HUDEP-2 (cell line): ENCODE results near the gene TMEM214.
A peak's percentile ranks its signal among the peaks of the same experiment; 100 is the strongest.

Experiments
- DNase-seq, 76 experiments: peaks; one replicate each; lab custom pipeline; 2025; ENCODE audit not compliant: unreplicated experiment in 76 of 76; lab: John Stamatoyannopoulos, UW

Gene TMEM214

DNA sequence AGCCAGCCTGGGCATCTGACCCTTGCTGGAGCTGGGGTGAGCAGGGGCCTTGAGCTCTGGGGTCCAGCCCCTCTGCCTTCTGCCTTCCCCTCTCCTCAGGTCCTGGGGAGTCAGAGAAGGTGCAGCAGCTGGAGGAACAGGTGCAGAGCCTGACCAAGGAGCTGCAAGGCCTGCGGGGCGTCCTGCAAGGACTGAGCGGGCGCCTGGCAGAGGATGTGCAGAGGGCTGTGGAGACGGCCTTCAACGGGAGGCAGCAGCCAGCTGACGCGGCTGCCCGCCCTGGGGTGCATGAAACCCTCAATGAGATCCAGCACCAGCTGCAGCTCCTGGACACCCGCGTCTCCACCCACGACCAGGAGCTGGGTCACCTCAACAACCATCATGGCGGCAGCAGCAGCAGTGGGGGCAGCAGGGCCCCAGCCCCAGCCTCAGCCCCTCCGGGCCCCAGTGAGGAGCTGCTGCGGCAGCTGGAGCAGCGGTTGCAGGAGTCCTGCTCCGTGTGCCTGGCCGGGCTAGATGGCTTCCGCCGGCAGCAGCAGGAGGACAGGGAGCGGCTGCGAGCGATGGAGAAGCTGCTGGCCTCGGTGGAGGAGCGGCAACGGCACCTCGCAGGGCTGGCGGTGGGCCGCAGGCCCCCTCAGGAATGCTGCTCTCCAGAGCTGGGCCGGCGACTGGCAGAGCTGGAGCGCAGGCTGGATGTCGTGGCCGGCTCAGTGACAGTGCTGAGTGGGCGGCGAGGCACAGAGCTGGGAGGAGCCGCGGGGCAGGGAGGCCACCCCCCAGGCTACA lies 49.4 kb downstream of the TMEM214 start:
- peak in 20 of 76 experiments; percentile 12 to 75 (median 34) for DNase-seq

DNA sequence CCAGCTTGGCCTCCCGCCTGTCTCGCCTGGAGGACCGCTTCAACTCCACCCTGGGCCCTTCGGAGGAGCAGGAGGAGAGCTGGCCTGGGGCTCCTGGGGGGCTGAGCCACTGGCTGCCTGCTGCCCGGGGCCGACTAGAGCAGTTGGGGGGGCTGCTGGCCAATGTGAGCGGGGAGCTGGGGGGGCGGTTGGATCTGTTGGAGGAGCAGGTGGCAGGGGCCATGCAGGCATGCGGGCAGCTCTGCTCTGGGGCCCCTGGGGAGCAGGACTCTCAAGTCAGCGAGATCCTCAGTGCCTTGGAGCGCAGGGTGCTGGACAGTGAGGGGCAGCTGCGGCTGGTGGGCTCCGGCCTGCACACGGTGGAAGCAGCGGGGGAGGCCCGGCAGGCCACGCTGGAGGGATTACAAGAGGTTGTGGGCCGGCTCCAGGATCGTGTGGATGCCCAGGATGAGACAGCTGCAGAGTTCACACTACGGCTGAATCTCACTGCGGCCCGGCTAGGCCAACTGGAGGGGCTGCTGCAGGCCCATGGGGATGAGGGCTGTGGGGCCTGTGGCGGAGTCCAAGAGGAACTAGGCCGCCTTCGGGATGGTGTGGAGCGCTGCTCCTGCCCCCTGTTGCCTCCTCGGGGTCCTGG lies 50.1 kb downstream of the TMEM214 start:
- peak in 1 of 76 experiments; percentile 16 for DNase-seq

DNA sequence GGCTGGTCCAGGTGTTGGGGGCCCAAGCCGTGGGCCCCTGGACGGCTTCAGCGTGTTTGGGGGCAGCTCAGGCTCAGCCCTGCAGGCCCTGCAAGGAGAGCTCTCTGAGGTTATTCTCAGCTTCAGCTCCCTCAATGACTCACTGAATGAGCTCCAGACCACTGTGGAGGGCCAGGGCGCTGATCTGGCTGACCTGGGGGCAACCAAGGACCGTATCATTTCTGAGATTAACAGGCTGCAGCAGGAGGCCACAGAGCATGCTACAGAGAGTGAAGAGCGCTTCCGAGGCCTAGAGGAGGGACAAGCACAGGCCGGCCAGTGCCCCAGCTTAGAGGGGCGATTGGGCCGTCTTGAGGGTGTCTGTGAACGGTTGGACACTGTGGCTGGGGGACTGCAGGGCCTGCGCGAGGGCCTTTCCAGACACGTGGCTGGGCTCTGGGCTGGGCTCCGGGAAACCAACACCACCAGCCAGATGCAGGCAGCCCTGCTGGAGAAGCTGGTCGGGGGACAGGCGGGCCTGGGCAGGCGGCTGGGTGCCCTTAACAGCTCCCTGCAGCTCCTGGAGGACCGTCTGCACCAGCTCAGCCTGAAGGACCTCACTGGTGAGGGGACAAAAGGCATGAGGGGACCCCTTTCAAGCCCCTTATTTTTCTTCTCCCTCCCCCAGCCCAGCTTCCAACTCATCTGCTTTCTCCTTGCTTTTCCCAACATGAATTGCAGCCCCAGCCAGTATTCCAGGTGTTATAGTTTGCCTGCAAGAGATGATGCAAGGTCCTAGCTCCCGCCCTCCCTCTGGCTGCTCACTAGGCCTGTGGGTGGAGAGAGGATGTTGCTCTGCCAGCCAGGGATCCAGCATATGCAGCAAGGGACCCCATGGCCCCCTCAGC lies 50.9 kb downstream of the TMEM214 start:
- DNase-seq: no peak

DNA sequence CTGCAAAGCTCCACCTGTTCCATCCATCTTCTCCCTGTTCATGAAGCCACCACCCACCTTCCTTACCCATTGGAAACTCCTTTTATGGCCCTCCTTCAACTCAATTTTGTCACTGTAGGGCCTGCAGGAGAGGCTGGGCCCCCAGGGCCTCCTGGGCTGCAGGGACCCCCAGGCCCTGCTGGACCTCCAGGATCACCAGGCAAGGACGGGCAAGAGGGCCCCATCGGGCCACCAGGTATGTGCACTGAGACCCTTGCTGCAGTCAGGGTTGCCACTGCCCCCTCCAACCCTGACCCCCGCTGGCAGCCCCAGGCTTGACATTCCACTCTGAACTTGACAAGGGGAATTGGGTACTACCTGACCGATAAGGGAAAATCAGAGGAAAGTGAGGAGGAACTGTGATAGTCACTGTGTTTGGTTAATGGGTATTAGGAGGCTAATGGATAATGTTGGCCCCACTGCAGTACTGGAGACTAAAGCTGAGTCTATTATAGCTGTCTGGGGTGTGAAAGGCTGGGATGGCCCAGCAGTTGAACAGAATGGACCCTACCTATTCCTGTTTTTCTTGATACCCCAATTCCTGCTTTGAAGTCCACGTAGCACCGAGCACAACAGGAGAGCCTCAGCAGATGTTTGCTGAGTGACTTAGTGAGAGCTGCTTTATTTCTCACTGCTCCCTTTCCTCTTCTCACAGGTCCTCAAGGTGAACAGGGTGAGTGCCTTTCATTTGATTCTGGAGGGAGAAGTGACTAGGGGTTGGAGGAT lies 51.7 kb downstream of the TMEM214 start:
- DNase-seq: no peak

DNA sequence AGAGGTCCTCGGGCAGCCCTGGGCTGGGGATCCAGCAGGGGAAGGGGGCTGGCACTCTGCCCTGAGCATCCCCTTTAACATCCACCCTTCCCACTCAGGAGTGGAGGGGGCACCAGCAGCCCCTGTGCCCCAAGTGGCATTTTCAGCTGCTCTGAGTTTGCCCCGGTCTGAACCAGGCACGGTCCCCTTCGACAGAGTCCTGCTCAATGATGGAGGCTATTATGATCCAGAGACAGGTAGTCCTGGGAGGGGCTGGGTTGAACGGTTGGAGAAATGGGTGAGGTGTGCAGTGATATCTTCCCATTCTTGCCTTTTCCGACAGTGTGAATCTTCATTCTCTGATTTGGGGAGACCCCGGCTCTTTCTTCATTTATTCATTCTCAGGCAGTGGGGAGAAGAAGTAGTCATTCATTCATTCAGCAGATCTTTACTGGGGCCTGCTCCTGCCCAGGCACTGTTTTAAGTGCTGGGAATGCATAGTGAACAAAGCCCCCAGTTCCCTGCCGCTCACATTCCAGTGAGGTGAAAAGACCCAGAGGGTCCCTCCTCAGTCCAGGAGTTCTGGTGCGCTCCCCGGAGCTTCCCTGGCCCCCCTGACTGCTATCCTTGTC lies 52.4 kb downstream of the TMEM214 start:
- DNase-seq: no peak

DNA sequence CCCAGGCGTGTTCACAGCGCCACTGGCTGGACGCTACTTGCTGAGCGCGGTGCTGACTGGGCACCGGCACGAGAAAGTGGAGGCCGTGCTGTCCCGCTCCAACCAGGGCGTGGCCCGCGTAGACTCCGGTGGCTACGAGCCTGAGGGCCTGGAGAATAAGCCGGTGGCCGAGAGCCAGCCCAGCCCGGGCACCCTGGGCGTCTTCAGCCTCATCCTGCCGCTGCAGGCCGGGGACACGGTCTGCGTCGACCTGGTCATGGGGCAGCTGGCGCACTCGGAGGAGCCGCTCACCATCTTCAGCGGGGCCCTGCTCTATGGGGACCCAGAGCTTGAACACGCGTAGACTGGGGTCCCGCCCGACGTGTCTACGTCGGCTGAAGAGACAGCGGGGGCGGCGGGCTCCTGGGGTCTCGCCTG lies 52.9 kb downstream of the TMEM214 start:
- DNase-seq: peak in 62 of 76 experiments; percentile 5 to 83 (median 50)

DNA sequence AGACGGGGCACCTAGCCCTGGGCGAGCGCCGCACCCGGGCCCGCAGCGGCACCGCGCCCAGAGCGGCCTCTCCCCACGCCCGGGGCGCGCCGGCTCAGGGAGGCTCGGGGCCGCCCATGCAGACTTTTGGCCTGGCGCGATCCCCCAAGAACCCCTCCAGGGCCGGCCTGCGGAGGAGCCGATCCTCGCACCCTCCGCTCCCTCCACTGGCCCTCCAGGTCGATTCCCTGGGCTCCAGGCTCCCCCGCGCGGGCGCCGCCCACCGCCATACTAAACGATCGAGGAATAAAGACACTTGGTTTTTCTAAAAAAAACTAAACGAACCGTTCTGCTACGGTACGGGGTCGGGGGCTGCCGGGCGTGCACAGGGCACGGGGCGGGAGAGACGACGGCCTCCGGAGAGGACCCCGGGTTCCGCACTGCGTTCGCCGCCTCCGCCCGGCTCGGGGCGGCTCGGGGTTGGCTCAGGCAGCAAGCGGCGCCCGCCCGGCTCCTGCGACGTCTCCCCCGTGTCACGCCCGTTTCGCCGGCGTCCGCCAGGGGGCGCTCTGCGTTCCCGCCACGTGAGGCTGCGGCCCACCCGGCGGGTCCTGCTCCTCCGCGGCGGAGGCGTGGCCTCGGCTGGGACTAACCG lies 53.4 kb downstream of the TMEM214 start:
- DNase-seq: peak in 75 of 76 experiments; percentile 10 to 97 (median 91)

DNA sequence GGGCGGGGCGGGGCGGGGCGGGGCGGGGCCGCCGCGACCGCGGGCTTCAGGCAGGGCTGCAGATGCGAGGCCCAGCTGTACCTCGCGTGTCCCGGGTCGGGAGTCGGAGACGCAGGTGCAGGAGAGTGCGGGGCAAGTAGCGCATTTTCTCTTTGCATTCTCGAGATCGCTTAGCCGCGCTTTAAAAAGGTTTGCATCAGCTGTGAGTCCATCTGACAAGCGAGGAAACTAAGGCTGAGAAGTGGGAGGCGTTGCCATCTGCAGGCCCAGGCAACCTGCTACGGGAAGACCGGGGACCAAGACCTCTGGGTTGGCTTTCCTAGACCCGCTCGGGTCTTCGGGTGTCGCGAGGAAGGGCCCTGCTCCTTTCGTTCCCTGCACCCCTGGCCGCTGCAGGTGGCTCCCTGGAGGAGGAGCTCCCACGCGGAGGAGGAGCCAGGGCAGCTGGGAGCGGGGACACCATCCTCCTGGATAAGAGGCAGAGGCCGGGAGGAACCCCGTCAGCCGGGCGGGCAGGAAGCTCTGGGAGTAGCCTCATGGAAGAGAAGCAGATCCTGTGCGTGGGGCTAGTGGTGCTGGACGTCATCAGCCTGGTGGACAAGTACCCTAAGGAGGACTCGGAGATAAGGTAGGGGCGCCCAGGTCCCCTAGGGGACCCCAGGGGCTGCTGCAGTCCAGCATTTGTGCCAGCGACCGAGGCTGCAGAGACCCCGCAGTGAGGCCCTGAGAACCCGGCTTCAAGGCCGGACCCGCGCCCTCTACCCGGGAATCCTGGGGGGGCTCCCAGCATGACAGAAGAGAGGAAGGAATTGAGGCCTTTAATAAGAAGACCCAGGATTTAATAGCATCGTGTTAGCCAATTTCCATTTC lies 54.2 kb downstream of the TMEM214 start, which contains the start of gene KHK:
Gene KHK (plus strand): TSS at position 49 of the 870 bp plus-strand sequence. CDS start 488 bp downstream, at position 537.
- DNase-seq: peak in 3 of 76 experiments; percentile 22 to 52 (median 51)

DNA sequence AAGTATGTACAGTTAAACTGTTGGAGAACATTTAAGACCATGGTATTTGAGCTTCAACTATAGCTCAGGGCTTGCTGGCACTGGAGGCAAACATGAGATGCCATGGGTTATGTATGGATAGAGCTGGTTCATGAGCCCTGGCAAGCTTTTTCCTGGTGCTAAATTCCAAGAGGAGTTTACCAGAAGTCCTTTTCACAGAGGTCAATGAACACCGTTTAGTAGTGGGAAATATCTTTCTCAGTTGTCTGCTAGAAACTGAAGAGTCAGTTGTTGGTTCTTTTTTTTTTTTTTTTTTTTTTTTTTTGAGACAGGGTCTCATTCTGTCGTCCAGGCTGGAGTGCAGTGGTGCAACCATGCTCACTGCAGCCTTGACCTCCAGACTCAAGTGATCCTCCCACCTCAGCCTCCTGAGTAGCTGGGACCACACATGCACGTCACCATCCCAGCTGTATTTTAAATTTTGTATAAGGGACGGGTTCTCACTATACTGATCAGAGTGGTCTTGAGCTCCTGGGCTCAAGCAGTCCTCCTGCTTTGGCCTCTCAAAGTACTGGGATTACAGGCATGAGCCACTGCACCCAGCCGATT lies 55.2 kb downstream of the TMEM214 start:
- no peak for DNase-seq

DNA sequence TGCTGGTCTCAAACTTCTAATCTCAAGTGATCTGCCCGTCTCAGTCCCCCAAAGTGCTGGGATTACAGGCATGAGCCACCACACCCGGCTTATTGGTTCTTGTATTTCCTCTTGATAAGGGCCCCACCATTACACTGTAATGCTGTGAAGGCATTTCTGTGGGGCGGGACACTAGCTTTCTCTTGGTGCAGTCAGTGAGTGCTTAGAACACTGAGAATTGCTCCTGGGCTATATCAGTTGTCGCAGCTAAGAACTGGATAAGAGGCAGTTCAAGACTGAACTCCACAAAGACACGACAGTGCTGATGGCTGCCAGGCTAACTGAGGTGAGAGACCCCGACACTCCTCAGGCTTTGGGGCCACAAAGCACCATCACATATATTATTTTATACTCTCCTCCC lies 55.9 kb downstream of the TMEM214 start:
- DNase-seq: peak in 36 of 76 experiments; percentile 5 to 70 (median 29)

DNA sequence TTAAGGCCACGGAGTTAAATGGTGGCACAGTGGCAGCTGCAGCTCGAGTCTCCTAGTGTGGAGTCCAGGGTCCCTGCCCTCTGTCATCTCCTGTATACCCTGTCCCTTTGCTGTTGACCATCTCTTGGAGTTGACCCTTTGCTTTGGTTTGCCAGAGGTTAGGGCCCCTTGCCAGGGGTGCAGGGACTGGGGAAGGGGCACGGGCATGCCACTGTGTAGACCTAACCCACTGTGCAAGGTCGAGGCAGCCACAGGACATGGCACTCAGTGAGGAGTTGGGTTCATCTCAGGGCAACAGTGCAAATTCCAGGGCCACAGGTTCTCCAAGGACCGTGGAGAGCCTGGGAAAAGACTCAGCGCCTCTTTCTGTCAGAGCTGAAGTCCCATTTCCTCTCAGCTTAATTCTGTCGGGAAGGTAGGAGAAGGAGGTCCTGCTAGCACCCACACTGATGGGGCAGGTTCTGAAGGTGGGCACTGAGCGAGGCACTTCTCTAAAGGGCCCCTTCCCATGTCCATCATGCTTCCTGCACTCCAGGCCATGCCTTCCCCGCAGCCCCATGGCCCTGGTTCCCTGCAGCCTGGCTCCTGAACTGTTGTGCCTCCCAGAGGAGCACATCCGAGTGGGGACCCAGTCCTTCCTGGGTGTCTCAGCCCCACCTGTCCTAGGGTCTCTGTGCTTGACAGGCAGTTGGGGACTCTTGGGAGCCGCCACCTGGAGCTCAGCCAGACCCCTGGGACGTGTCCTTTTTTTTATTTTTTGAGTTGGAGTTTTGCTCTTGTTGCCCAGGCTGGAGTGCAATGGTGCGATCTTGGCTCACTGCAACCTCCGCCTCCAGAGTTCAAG lies 56.6 kb downstream of the TMEM214 start:
- DNase-seq: no peak
